SK-N-SH (cell line): ENCODE measurements around the gene HECTD2. TPM values are rescaled to one million over a fixed set of nuclear protein-coding genes. Genes with fewer than 3 reads are reported as not detected.

Experiments used
- CTCF ChIA-PET: fragments of 300-600, 350-600 bp; formaldehyde crosslinking; extraction: SDS; loops from one replicate; lab custom pipeline; 2021; lab: Yijun Ruan, JAX
- POLR2A ChIA-PET: fragments of 350-600 bp; sonication (Branson Sonifier 250); formaldehyde crosslinking; extraction: SDS; loops from one replicate; lab custom pipeline; 2020; ENCODE audit warnings: antibody characterized with exemption, inconsistent platforms; lab: Yijun Ruan, JAX
- DNase-seq: peaks from one replicate; pipeline ENCODE4 v3.0.0; 2012
- H2AFZ ChIP-seq: fragments of 200-600 bp; sonication (generic); 2 replicates; pipeline ENCODE4 v1.8.1; 2016; ENCODE audit warnings: antibody characterized with exemption, mild to moderate bottlenecking, low read depth
- H3F3A ChIP-seq: fragments of 200-600 bp; sonication (generic); replicated peaks from 2 replicates; pipeline ENCODE3; 2016; ENCODE audit warnings: antibody characterized with exemption, mild to moderate bottlenecking; ENCODE audit not compliant: insufficient read depth
- H3K27ac ChIP-seq, 2 experiments: fragments of 200-500 bp in 1 of 2; fragments of 200-600 bp in 1 of 2; sonication (Bioruptor generic) in 1 of 2; sonication (generic), shearing (Covaris generic) in 1 of 2; 2 replicates each; pipeline versions ENCODE4 v1.5.1 to v1.6.1; 2014 to 2016; ENCODE audit warnings: low read depth in 2 of 2, inconsistent platforms in 1 of 2, low read length in 1 of 2, mild to moderate bottlenecking in 1 of 2, mixed read lengths in 1 of 2
- H3K27me3 ChIP-seq: fragments of 200-600 bp; sonication (generic), shearing (Covaris generic); 2 replicates; pipeline ENCODE4 v1.6.1; 2016; ENCODE audit warnings: mixed run types; ENCODE audit not compliant: insufficient read depth
- H3K36me3 ChIP-seq, 2 experiments: fragments of 200-500 bp in 1 of 2; fragments of 200-600 bp in 1 of 2; sonication (Bioruptor generic) in 1 of 2; sonication (generic) in 1 of 2; replicated peaks in 1 of 2; 2 replicates each; pipeline versions ENCODE3 to v1.5.1; 2014 to 2016; ENCODE audit warnings: low read length in 1 of 2, mild to moderate bottlenecking in 1 of 2; ENCODE audit not compliant: insufficient read depth in 2 of 2, control insufficient read depth in 1 of 2
- H3K4me1 ChIP-seq, 2 experiments: fragments of 200-500 bp in 1 of 2; fragments of 200-600 bp in 1 of 2; sonication (Bioruptor generic) in 1 of 2; sonication (generic), shearing (Covaris generic) in 1 of 2; 2 replicates each; pipeline versions ENCODE4 v1.5.1 to v1.6.1; 2014 to 2016; ENCODE audit warnings: low read depth in 1 of 2, low read length in 1 of 2, mixed run types in 1 of 2; ENCODE audit not compliant: insufficient read depth in 2 of 2, control insufficient read depth in 1 of 2
- H3K4me2 ChIP-seq: fragments of 200-600 bp; sonication (generic), shearing (Covaris generic); 2 replicates; pipeline ENCODE4 v1.6.1; 2017; ENCODE audit warnings: mixed run types
- H3K4me3 ChIP-seq, 2 experiments: fragments of 200-500 bp in 1 of 2; fragments of 200-600 bp in 1 of 2; sonication (Bioruptor generic) in 1 of 2; sonication (generic), shearing (Covaris generic) in 1 of 2; 2 replicates each; pipeline versions ENCODE4 v1.5.1 to v1.8.1; 2014 to 2016; ENCODE audit warnings: low read depth in 2 of 2, inconsistent platforms in 1 of 2, low read length in 1 of 2, mild to moderate bottlenecking in 1 of 2, mixed read lengths in 1 of 2, moderate library complexity in 1 of 2
- H3K79me2 ChIP-seq: fragments of 200-600 bp; sonication (generic); 2 replicates; pipeline ENCODE4 v1.8.1; 2017; ENCODE audit warnings: mild to moderate bottlenecking; ENCODE audit not compliant: insufficient read depth
- H3K9ac ChIP-seq: fragments of 200-600 bp; sonication (generic); 2 replicates; pipeline ENCODE4 v1.6.1; 2017; ENCODE audit warnings: mixed run types
- H3K9me2 ChIP-seq: fragments of 200-600 bp; sonication (generic); 2 replicates; pipeline ENCODE4 v1.6.1; 2017; ENCODE audit warnings: mixed run types
- H3K9me3 ChIP-seq: fragments of 200-600 bp; sonication (generic); 2 replicates; pipeline ENCODE4 v1.6.1; 2017; ENCODE audit warnings: mixed run types, mild to moderate bottlenecking, moderate library complexity
- H4K20me1 ChIP-seq: fragments of 200-600 bp; sonication (generic); 2 replicates; pipeline ENCODE4 v1.6.1; 2017; ENCODE audit warnings: mild to moderate bottlenecking, mixed run types; ENCODE audit not compliant: insufficient read depth
- CHD2 ChIP-seq: fragments of 150-350 bp; IDR thresholded peaks from 2 replicates; pipeline ENCODE4 v1.6.1; 2018; ENCODE audit warnings: low read length; ENCODE audit not compliant: partially characterized antibody
- CTCF ChIP-seq: fragments of 200-600 bp; sonication (generic); IDR thresholded peaks from 2 replicates; pipeline ENCODE4 v1.6.1; 2017; ENCODE audit warnings: antibody characterized with exemption, mild to moderate bottlenecking, moderate library complexity
- EZH2phosphoT487 ChIP-seq: fragments of 200-600 bp; sonication (generic); IDR thresholded peaks from 2 replicates; pipeline ENCODE4 v1.6.1; 2017; ENCODE audit warnings: low read depth, mixed run types, mild to moderate bottlenecking, antibody characterized with exemption, moderate library complexity, borderline replicate concordance
- FOSL2 ChIP-seq: IDR thresholded peaks from 2 replicates; pipeline ENCODE4 v1.4.0; 2012; ENCODE audit warnings: low read depth, mild to moderate bottlenecking, moderate library complexity, borderline replicate concordance
- FOXM1 ChIP-seq: IDR thresholded peaks from 2 replicates; pipeline ENCODE4 v1.4.0; 2012; ENCODE audit warnings: low read depth, mild to moderate bottlenecking
- GABPA ChIP-seq: IDR thresholded peaks from 2 replicates; pipeline ENCODE4 v1.4.0; 2012; ENCODE audit warnings: low read depth, mild to moderate bottlenecking
- GATA2 ChIP-seq: sonication (generic); formaldehyde crosslinking; IDR thresholded peaks from 2 replicates; pipeline ENCODE4 v1.5.0; 2020; ENCODE audit warnings: mild to moderate bottlenecking, missing genetic modification reagents
- JUND ChIP-seq: IDR thresholded peaks from 2 replicates; pipeline ENCODE4 v1.4.0; 2012
- MXI1 ChIP-seq: IDR thresholded peaks from 2 replicates; pipeline ENCODE4 v1.6.1; 2012; ENCODE audit warnings: mild to moderate bottlenecking, low read depth, low read length, improper control_type of control experiment
- NFIC ChIP-seq: IDR thresholded peaks from 2 replicates; pipeline ENCODE4 v1.4.0; 2012; ENCODE audit warnings: borderline replicate concordance
- PBX3 ChIP-seq: IDR thresholded peaks from 2 replicates; pipeline ENCODE4; 2012
- RAD21 ChIP-seq: IDR thresholded peaks from 2 replicates; pipeline ENCODE4 v1.6.1; 2012; ENCODE audit warnings: mild to moderate bottlenecking, low read length
- RCOR1 ChIP-seq: fragments of 150-350 bp; IDR thresholded peaks from 2 replicates; pipeline ENCODE4 v1.6.1; 2017; ENCODE audit warnings: antibody characterized with exemption, low read length
- RFX5 ChIP-seq: IDR thresholded peaks from 2 replicates; pipeline ENCODE4 v1.6.1; 2012; ENCODE audit warnings: mild to moderate bottlenecking, improper control_type of control experiment, low read length
- RXRA ChIP-seq: IDR thresholded peaks from 2 replicates; pipeline ENCODE4 v1.4.0; 2012; ENCODE audit warnings: low read depth, mild to moderate bottlenecking, borderline replicate concordance
- SMC3 ChIP-seq: IDR thresholded peaks from 2 replicates; pipeline ENCODE4 v1.6.1; 2012; ENCODE audit warnings: low read depth, low read length, improper control_type of control experiment
- TCF12 ChIP-seq: IDR thresholded peaks from 2 replicates; pipeline ENCODE4 v1.4.0; 2012
- USF1 ChIP-seq: IDR thresholded peaks from 2 replicates; pipeline ENCODE4 v1.4.0; 2012; ENCODE audit warnings: low read depth, borderline replicate concordance
- USF2 ChIP-seq: fragments of 150-350 bp; IDR thresholded peaks from 2 replicates; pipeline ENCODE4 v1.6.1; 2017; ENCODE audit warnings: antibody characterized with exemption, low read length, low read depth, borderline replicate concordance
- YY1 ChIP-seq: IDR thresholded peaks from 2 replicates; pipeline ENCODE4 v1.4.0; 2012; ENCODE audit warnings: low read depth, mild to moderate bottlenecking
- WGBS: methylation state at CpG from one replicate; pipeline ENCODE4 v1.1.6; 2017; ENCODE audit warnings: low lambda C conversion rate; 5-methylcytosine and 5-hydroxymethylcytosine counted together
- polyA plus RNA-seq, 3 experiments: library from polyadenylated mRNA; depleted of rRNA; stranded (reverse); fragments of >200 nt; gene quantifications; 2 replicates each; pipeline ENCODE4 v1.2.3, GENCODE V29; 2012

The HECTD2 gene
- polyA plus RNA-seq, 1 of the 3 experiments (the other 2 are of a cell fraction): 4.1 TPM

GRCh38 chr10:91412354-91413087 lies 2.4 kb downstream of the HECTD2 start:
- Histone ChIP-seq H3K27ac (no peak overlapping the region), H3K79me2 (peaks cover 56% of the 10 kb centered on the region), H3K9me2 (no peaks in the 10 kb centered on the region), H3F3A (peaks cover 11% of the 10 kb centered on the region), H3K9me3 (no peaks in the 10 kb centered on the region), H3K4me3 (no peak overlapping the region), H3K4me2 (peak overlapping the region; percentile 88; the same call in 1 of the 2 replicates), H3K9ac (no peak overlapping the region), H3K36me3 (no peaks in the 10 kb centered on the region), H3K4me1 (peaks cover 3 to 22% of the 10 kb centered on the region in 2 experiments; a peak in 3 of 4 replicates), H2AFZ (no peak overlapping the region), H4K20me1 (no peaks in the 10 kb centered on the region), H3K27me3 (no peaks in the 10 kb centered on the region)
- WGBS: 93% methylated on average over 4 of the region's 4 CpGs
- no peak for DNase-seq
- ChIA-PET POLR2A (interaction anchor here (1.6 kb wide), 1 partner anchor 31 kb away, joined by 4 read pairs; no protein-coding TSS in a partner anchor), CTCF (interaction anchor here (1.0 kb wide), 2 partner anchors 114 to 223 kb away, joined by 3 to 5 read pairs; no protein-coding TSS in a partner anchor)
- no peak for TF ChIP-seq GABPA
- no peak for TF ChIP-seq SMC3
- no peak for TF ChIP-seq YY1
- no peak for TF ChIP-seq NFIC
- no peak for TF ChIP-seq EZH2phosphoT487
- TF ChIP-seq USF1: no peak
- no peak for TF ChIP-seq MXI1
- TF ChIP-seq RCOR1: no peak
- no peak for TF ChIP-seq GATA2 (CRISPR knock-in tag)
- no peak for TF ChIP-seq PBX3
- TF ChIP-seq JUND: no peak
- no peak for TF ChIP-seq TCF12
- TF ChIP-seq RXRA: no peak
- TF ChIP-seq CHD2: no peak
- TF ChIP-seq FOSL2: no peak
- no peak for TF ChIP-seq CTCF
- TF ChIP-seq RAD21: no peak
- TF ChIP-seq FOXM1: no peak
- TF ChIP-seq RFX5: no peak
- no peak for TF ChIP-seq USF2
